Measurements from ENCODE around the gene PSMA6. TPM values are rescaled to one million over a fixed set of nuclear protein-coding genes. Genes with fewer than 3 reads are reported as not detected.

Gene PSMA6
- total RNA-seq, 1 experiment from 2014 or later = 210 TPM

GRCh38 chr14:35262436-35262835 is 29.7 kb upstream of the PSMA6 start:
- ATAC-seq (no peak), DNase-seq (ENCODE audit: low spot score) (no peak)
- H3K4me1 Mint-ChIP-seq = no peaks in the 10 kb centered on the region
- ChIA-PET POLR2A (no interaction called here), CTCF (interaction anchor here (1.0 kb wide), 1 partner anchor 121 kb away, joined by 3 read pairs; no protein-coding TSS in a partner anchor)
- no peak overlapping the region; the same call in 1 of the 2 replicates for H3K27ac Mint-ChIP-seq
- no peak for TF ChIP-seq PREB (CRISPR knock-in tag; IDR thresholded peaks at IDR 0.05; ENCODE audit: borderline replicate concordance)
- TF ChIP-seq ATF1 (CRISPR knock-in tag; IDR thresholded peaks at IDR 0.05) = no peak
- no peak for TF ChIP-seq ELF4 (CRISPR knock-in tag; IDR thresholded peaks at IDR 0.05; ENCODE audit: low read depth)
- TF ChIP-seq USF2 (CRISPR knock-in tag; IDR thresholded peaks at IDR 0.05) = no peak
- TF ChIP-seq ZNF671 (CRISPR knock-in tag; IDR thresholded peaks at IDR 0.05) = no peak
- no peak for TF ChIP-seq ZNF425 (CRISPR knock-in tag; conservative IDR thresholded peaks at IDR 0.05)
- no peak for TF ChIP-seq KAT7 (CRISPR knock-in tag; IDR thresholded peaks at IDR 0.05; ENCODE audit: borderline replicate concordance)
- TF ChIP-seq ZNF532 (CRISPR knock-in tag; IDR thresholded peaks at IDR 0.05; ENCODE audit: borderline replicate concordance) = no peak
- no peak for TF ChIP-seq NR3C1 (CRISPR knock-in tag; conservative IDR thresholded peaks at IDR 0.05; ENCODE audit: low read depth)
- TF ChIP-seq MYBL2 (CRISPR knock-in tag; IDR thresholded peaks at IDR 0.05) = no peak
- no peak for TF ChIP-seq JAZF1 (CRISPR knock-in tag; IDR thresholded peaks at IDR 0.05)
- H3K9me3 Mint-ChIP-seq = peaks cover 9% of the 10 kb centered on the region
- no peaks in the 10 kb centered on the region for H3K27me3 Mint-ChIP-seq (ENCODE audit: low read depth)
- peaks cover 14% of the 10 kb centered on the region for H3K36me3 Mint-ChIP-seq
- no peak overlapping the region for H3K4me3 Mint-ChIP-seq

GRCh38 chr14:35268946-35269345 is 23.2 kb upstream of the PSMA6 start:
- CTCF ChIA-PET = no interaction called here
- ATAC-seq = no peak
- H3K27ac Mint-ChIP-seq = no peak overlapping the region
- no peaks in the 10 kb centered on the region for H3K4me1 Mint-ChIP-seq
- TF ChIP-seq SOX15 (CRISPR knock-in tag; IDR thresholded peaks at IDR 0.05) (no peak), ESRRA (CRISPR knock-in tag; IDR thresholded peaks at IDR 0.05; ENCODE audit: borderline replicate concordance) (no peak), FOXP4 (CRISPR knock-in tag; IDR thresholded peaks at IDR 0.05) (no peak), ZNF396 (CRISPR knock-in tag; IDR thresholded peaks at IDR 0.05; ENCODE audit: borderline replicate concordance) (no peak), SP1 (CRISPR knock-in tag; conservative IDR thresholded peaks at IDR 0.05) (no peak), NFATC4 (CRISPR knock-in tag; IDR thresholded peaks at IDR 0.05) (no peak), NFE2L1 (CRISPR knock-in tag; IDR thresholded peaks at IDR 0.05) (no peak)
- H3K9me3 Mint-ChIP-seq = no peaks in the 10 kb centered on the region
- no peak for DNase-seq (ENCODE audit: low spot score)
- H3K4me3 Mint-ChIP-seq = no peak overlapping the region
- H3K27me3 Mint-ChIP-seq (ENCODE audit: low read depth) = no peaks in the 10 kb centered on the region
- H3K36me3 Mint-ChIP-seq = peaks cover 4% of the 10 kb centered on the region
- POLR2A ChIA-PET = no interaction called here
